Caco-2 (cell line): Measurements from ENCODE around the gene GSG1L. TPM values are rescaled to one million over a fixed set of nuclear protein-coding genes. Genes with fewer than 3 reads are reported as not detected.

ENCODE experiments used
- BruUV-seq: library from RNA; stranded (reverse); fragments of 400-500 nt; replicated peaks from 2 replicates; lab custom pipeline; 2021; lab: Mats Ljungman, UMichigan
- CTCF ChIA-PET: fragments of 300-600 bp; sonication (Branson Sonifier 250); formaldehyde crosslinking; loops from one replicate; lab custom pipeline; 2022; ENCODE audit warnings: antibody characterized with exemption; lab: Charles Lee
- POLR2A ChIA-PET: fragments of 300-600 bp; sonication (Branson Sonifier 250); formaldehyde crosslinking; loops from one replicate; lab custom pipeline; 2022; ENCODE audit warnings: antibody characterized with exemption; lab: Charles Lee
- DNase-seq, 2 experiments: peaks; one replicate each; pipeline versions ENCODE4 v3.0.0 to v3.0.0-alpha.2; 2020 to 2022
- H3K27me3 ChIP-seq: replicated peaks from 2 replicates; pipeline ENCODE4 v1.6.0; 2011; ENCODE audit warnings: low read length; ENCODE audit not compliant: control insufficient read depth, insufficient read depth
- H3K36me3 ChIP-seq: 2 replicates; pipeline ENCODE4 v1.5.1; 2011; ENCODE audit warnings: low read length; ENCODE audit not compliant: control insufficient read depth, insufficient read depth
- H3K4me1 ChIP-seq: fragments of 250-450 bp; sonication (Bioruptor Pico); 2 replicates; pipeline ENCODE4 v1.5.1; 2020; ENCODE audit warnings: mild to moderate bottlenecking
- H3K4me3 ChIP-seq: 2 replicates; pipeline ENCODE4 v1.5.1; 2011; ENCODE audit warnings: low read depth, mild to moderate bottlenecking, control low read depth, low read length
- H3K9me3 ChIP-seq: fragments of 250-450 bp; sonication (Bioruptor Pico); 2 replicates; pipeline ENCODE4 v1.5.1; 2020; ENCODE audit warnings: mild to moderate bottlenecking, moderate library complexity
- H3K27ac Mint-ChIP-seq: one replicate; pipeline ENCODE4 v1.8.0; 2022; ENCODE audit warnings: mixed read lengths; ENCODE audit not compliant: unreplicated experiment
- H3K27me3 Mint-ChIP-seq: one replicate; pipeline ENCODE4 v1.8.0; 2022; ENCODE audit warnings: mixed read lengths; ENCODE audit not compliant: insufficient read depth, unreplicated experiment
- H3K36me3 Mint-ChIP-seq: one replicate; pipeline ENCODE4 v1.8.0; 2022; ENCODE audit warnings: mild to moderate bottlenecking, mixed read lengths; ENCODE audit not compliant: insufficient read depth, unreplicated experiment
- H3K4me1 Mint-ChIP-seq: one replicate; pipeline ENCODE4 v1.8.0; 2022; ENCODE audit warnings: low read depth, mixed read lengths; ENCODE audit not compliant: unreplicated experiment
- H3K4me3 Mint-ChIP-seq: one replicate; pipeline ENCODE4 v1.8.0; 2022; ENCODE audit warnings: mild to moderate bottlenecking, moderate library complexity, mixed read lengths; ENCODE audit not compliant: unreplicated experiment
- H3K9me3 Mint-ChIP-seq: one replicate; pipeline ENCODE4 v1.8.0; 2022; ENCODE audit warnings: mixed read lengths; ENCODE audit not compliant: unreplicated experiment
- CTCF ChIP-seq, 2 experiments: fragments of 200-600 bp in 1 of 2; IDR thresholded peaks; 1 replicate in 1 of 2; 2 replicates in 1 of 2; pipeline versions ENCODE4 v1.5.1 to v1.8.0; 2011 to 2022; ENCODE audit warnings: antibody characterized with exemption in 1 of 2, control low read depth in 1 of 2, inconsistent platforms in 1 of 2, low read depth in 1 of 2, low read length in 1 of 2, mild to moderate bottlenecking in 1 of 2, moderate library complexity in 1 of 2; ENCODE audit not compliant: insufficient read depth in 1 of 2, severe bottlenecking in 1 of 2, unreplicated experiment in 1 of 2
- intact Hi-C: fragments of 100-400 bp; cut with micrococcal nuclease; formaldehyde crosslinking; loops from one replicate; pipeline ENCODE4 v1.10.0; 2022; ENCODE audit not compliant: unreplicated experiment
- total RNA-seq: library from RNA; stranded (reverse); gene quantifications from 2 replicates; pipeline ENCODE4 v1.2.3, GENCODE V29; 2022

GSG1L gene
- total RNA-seq, 1 experiment from 2014 or later: not detected

DNA sequence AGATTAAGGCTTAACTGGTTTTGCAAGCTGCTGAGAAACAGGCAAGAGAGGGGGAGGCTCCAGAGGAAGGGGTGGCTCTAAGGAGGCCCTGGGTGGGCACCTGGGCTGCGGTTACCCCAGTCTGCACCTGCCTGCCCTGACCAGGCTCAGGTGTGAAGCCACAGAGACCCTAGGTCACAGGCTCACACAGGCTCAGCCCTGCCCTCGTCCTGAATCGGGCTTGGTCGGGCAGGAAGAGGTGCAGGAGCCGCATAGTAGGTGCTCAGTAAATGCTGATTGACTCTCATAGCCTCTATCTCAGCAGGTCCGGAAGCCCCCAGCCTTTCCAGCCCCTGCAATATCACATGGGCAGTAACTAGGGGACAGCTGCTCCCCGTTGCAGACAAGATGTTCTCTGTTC is 203.4 kb downstream of the GSG1L start:
- POLR2A ChIA-PET: no interaction called here

DNA sequence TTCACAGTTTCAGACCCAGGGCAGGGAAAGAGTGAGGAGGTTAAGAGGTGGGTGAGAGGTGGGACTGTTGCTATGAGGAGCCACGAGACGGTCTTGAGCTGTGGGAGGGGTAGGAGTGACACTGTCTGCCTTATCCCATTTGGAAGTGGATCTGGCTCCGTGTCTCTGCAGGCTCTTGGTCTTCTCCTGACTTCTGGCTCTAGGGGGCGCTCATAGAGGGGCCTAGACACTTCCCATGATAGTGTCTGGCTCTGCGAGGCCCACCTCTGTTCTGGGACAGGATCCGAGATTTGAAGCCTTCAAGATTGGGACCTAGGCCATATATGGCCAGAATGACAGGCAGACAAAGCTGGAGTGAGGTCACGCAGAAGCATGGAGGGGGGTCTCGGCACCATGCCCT is 204.5 kb downstream of the GSG1L start:
- CTCF ChIA-PET: no interaction called here
- Histone ChIP-seq H3K4me1 (no peaks in the 10 kb centered on the region), H3K27me3 (no peaks in the 10 kb centered on the region; the same call in 1 of the 2 replicates), H3K36me3 (no peaks in the 10 kb centered on the region), H3K9me3 (peaks cover 8% of the 10 kb centered on the region; the same call in 1 of the 2 replicates), H3K4me3 (no peak overlapping the region)
- intact Hi-C loops: no loop called here
- BruUV-seq: no TSS peak
- Mint-ChIP-seq H3K27me3 (peaks cover 3% of the 10 kb centered on the region), H3K36me3 (no peaks in the 10 kb centered on the region), H3K4me1 (no peaks in the 10 kb centered on the region), H3K9me3 (peaks cover 15% of the 10 kb centered on the region), H3K4me3 (no peak overlapping the region), H3K27ac (no peak overlapping the region)
- POLR2A ChIA-PET: no interaction called here
- TF ChIP-seq CTCF (IDR thresholded peaks at IDR 0.05; ENCODE audit: insufficient read depth in 1 of 2, low read depth in 1 of 2, low read length in 1 of 2, severe bottlenecking in 1 of 2, unreplicated experiment in 1 of 2): no peak
- no peak for DNase-seq

More for the DNA sequence above, 203.4 kb downstream of the GSG1L start:
- Histone ChIP-seq H3K36me3 (no peaks in the 10 kb centered on the region), H3K4me3 (no peak overlapping the region), H3K4me1 (no peaks in the 10 kb centered on the region), H3K9me3 (peaks cover 8% of the 10 kb centered on the region; the same call in 1 of the 2 replicates), H3K27me3 (no peaks in the 10 kb centered on the region)
- intact Hi-C loops: no loop called here
- Mint-ChIP-seq H3K27ac (no peak overlapping the region), H3K36me3 (no peaks in the 10 kb centered on the region), H3K27me3 (peaks cover 3% of the 10 kb centered on the region), H3K4me1 (no peaks in the 10 kb centered on the region), H3K9me3 (peaks cover 18% of the 10 kb centered on the region), H3K4me3 (no peak overlapping the region)
- BruUV-seq: no TSS peak
- CTCF ChIA-PET: no interaction called here
- TF ChIP-seq CTCF (IDR thresholded peaks at IDR 0.05; ENCODE audit: insufficient read depth in 1 of 2, low read depth in 1 of 2, low read length in 1 of 2, severe bottlenecking in 1 of 2, unreplicated experiment in 1 of 2): no peak
- DNase-seq: no peak

- H3K27me3 ChIP-seq: no peaks in the 10 kb centered on the region; the same call in 1 of the 2 replicates
- H3K4me1 ChIP-seq: no peaks in the 10 kb centered on the region
- DNase-seq: no peak
- TF ChIP-seq CTCF (IDR thresholded peaks at IDR 0.05; ENCODE audit: insufficient read depth in 1 of 2, low read depth in 1 of 2, low read length in 1 of 2, severe bottlenecking in 1 of 2, unreplicated experiment in 1 of 2): no peak
- H3K36me3 ChIP-seq: no peaks in the 10 kb centered on the region
- POLR2A ChIA-PET: no interaction called here
- no peaks in the 10 kb centered on the region for H3K36me3 Mint-ChIP-seq
- H3K9me3 Mint-ChIP-seq: no peaks in the 10 kb centered on the region
- no peak overlapping the region for H3K27ac Mint-ChIP-seq
- H3K4me3 Mint-ChIP-seq: no peak overlapping the region
- intact Hi-C loops: no loop called here
- peaks cover 11% of the 10 kb centered on the region for H3K4me1 Mint-ChIP-seq
- H3K9me3 ChIP-seq: no peaks in the 10 kb centered on the region
- H3K4me3 ChIP-seq: no peak overlapping the region
- no TSS peak for BruUV-seq
- CTCF ChIA-PET: no interaction called here
- peaks cover 19% of the 10 kb centered on the region for H3K27me3 Mint-ChIP-seq
Observed at GRCh38 chr16:27853651-27854050, 209.9 kb downstream of the GSG1L start.
